HCT116 (cell line): ENCODE results near the gene LRRC74B. TPM values are rescaled to one million over a fixed set of nuclear protein-coding genes. Genes with fewer than 3 reads are reported as not detected.

ENCODE experiments used
- ATAC-seq: fragments of 200-7000 bp; cut with Tn5 transposase; 2 replicates; pipeline ENCODE4 v1.9.1; 2020; ENCODE audit warnings: mild to moderate bottlenecking, moderate library complexity
- BruUV-seq: library from RNA; stranded (reverse); fragments of 400-500 nt; replicated peaks from 2 replicates; lab custom pipeline; 2021; lab: Mats Ljungman, UMichigan
- CTCF ChIA-PET: fragments of 300-600 bp; sonication (Branson Sonifier 250); formaldehyde crosslinking; loops from one replicate; lab custom pipeline; 2021; ENCODE audit warnings: antibody characterized with exemption; lab: Charles Lee
- POLR2A ChIA-PET: fragments of 300-600, 350-600 bp; sonication (Branson Sonifier 250); formaldehyde crosslinking; loops from one replicate; lab custom pipeline; 2021; ENCODE audit warnings: antibody characterized with exemption; lab: Charles Lee
- RAD21 ChIA-PET, 2 experiments: fragments of 300-600 bp; sonication (Branson Sonifier 250); formaldehyde crosslinking; loops; one replicate each; lab custom pipeline; 2023; ENCODE audit warnings: low total read pairs in 2 of 2; ENCODE audit not compliant: uncharacterized antibody in 2 of 2, unreplicated experiment in 2 of 2, low non-redundant PET in 1 of 2; lab: Charles Lee
- DNase-seq: peaks from one replicate; pipeline ENCODE4 v3.0.0-alpha.2; 2010; ENCODE audit warnings: low read depth, low spot score
- H2AFZ ChIP-seq: fragments of 200-600 bp; shearing (Covaris generic), sonication (generic); 2 replicates; pipeline ENCODE4 v1.6.1; 2017; ENCODE audit warnings: low read depth, mixed run types, mixed read lengths, antibody characterized with exemption, low read length; ENCODE audit not compliant: poor library complexity, severe bottlenecking
- H3K27ac ChIP-seq: 2 replicates; pipeline ENCODE4 v1.5.1; 2012; ENCODE audit warnings: low read depth, low read length
- H3K27me3 ChIP-seq: fragments of 200-600 bp; sonication (generic); 2 replicates; pipeline ENCODE4 v1.6.1; 2016; ENCODE audit warnings: mixed run types, low read length, mixed read lengths; ENCODE audit not compliant: insufficient read depth
- H3K36me3 ChIP-seq, 2 experiments: fragments of 200-500 bp in 1 of 2; fragments of 200-600 bp in 1 of 2; sonication (Bioruptor generic) in 1 of 2; sonication (generic) in 1 of 2; 2 replicates each; pipeline versions ENCODE4 v1.5.1 to v1.6.1; 2014 to 2016; ENCODE audit warnings: low read length in 2 of 2, inconsistent platforms in 1 of 2, mixed read lengths in 1 of 2, mixed run types in 1 of 2; ENCODE audit not compliant: insufficient read depth in 2 of 2, control insufficient read depth in 1 of 2
- H3K4me1 ChIP-seq, 2 experiments: fragments of 200-600 bp in 1 of 2; sonication (generic) in 1 of 2; 2 replicates each; pipeline versions ENCODE4 v1.5.1 to v1.6.1; 2012 to 2017; ENCODE audit warnings: low read length in 2 of 2, inconsistent platforms in 1 of 2, mild to moderate bottlenecking in 1 of 2, mixed read lengths in 1 of 2, mixed run types in 1 of 2, moderate library complexity in 1 of 2; ENCODE audit not compliant: insufficient read depth in 2 of 2, control insufficient read depth in 1 of 2
- H3K4me2 ChIP-seq: fragments of 200-600 bp; sonication (generic); 2 replicates; pipeline ENCODE4 v1.6.1; 2017; ENCODE audit warnings: mixed run types, low read length, mixed read lengths
- H3K4me3 ChIP-seq, 2 experiments: fragments of 200-600 bp in 1 of 2; sonication (generic) in 1 of 2; replicated peaks in 1 of 2; 2 replicates each; pipeline ENCODE4 v1.5.1; 2011 to 2016; ENCODE audit warnings: low read length in 2 of 2, control low read depth in 1 of 2, low read depth in 1 of 2, mild to moderate bottlenecking in 1 of 2, mixed read lengths in 1 of 2, mixed run types in 1 of 2
- H3K79me2 ChIP-seq: fragments of 200-600 bp; sonication (generic); 2 replicates; pipeline ENCODE4 v1.6.1; 2017; ENCODE audit warnings: mild to moderate bottlenecking, mixed run types, low read length, moderate library complexity, mixed read lengths; ENCODE audit not compliant: insufficient read depth
- H3K9ac ChIP-seq: fragments of 200-600 bp; sonication (generic); 2 replicates; pipeline ENCODE4 v1.6.1; 2016; ENCODE audit warnings: low read length, mixed read lengths
- H3K9me2 ChIP-seq: fragments of 200-600 bp; sonication (generic), shearing (Covaris generic); 2 replicates; pipeline ENCODE4 v1.6.1; 2017; ENCODE audit warnings: mixed run types, mild to moderate bottlenecking, moderate library complexity; ENCODE audit not compliant: insufficient read depth
- H3K9me3 ChIP-seq, 2 experiments: fragments of 200-500 bp in 1 of 2; fragments of 200-600 bp in 1 of 2; sonication (Bioruptor generic) in 1 of 2; sonication (generic) in 1 of 2; 2 replicates each; pipeline ENCODE4 v1.6.1; 2014 to 2017; ENCODE audit warnings: low read length in 2 of 2, mixed read lengths in 2 of 2, inconsistent platforms in 1 of 2, low read depth in 1 of 2, mild to moderate bottlenecking in 1 of 2, mixed run types in 1 of 2, moderate library complexity in 1 of 2; ENCODE audit not compliant: control insufficient read depth in 1 of 2, insufficient read depth in 1 of 2
- H4K20me1 ChIP-seq: fragments of 200-600 bp; sonication (generic), shearing (Covaris generic); 2 replicates; pipeline ENCODE4 v1.6.1; 2017; ENCODE audit warnings: mixed run types, mild to moderate bottlenecking, moderate library complexity; ENCODE audit not compliant: insufficient read depth
- ATF3 ChIP-seq: IDR thresholded peaks from 2 replicates; pipeline ENCODE4 v1.6.1; 2012
- CEBPB ChIP-seq: IDR thresholded peaks from 2 replicates; pipeline ENCODE4 v1.6.1; 2012; ENCODE audit warnings: low read depth
- CTCF ChIP-seq, 3 experiments: fragments of 200-600 bp in 1 of 3; sonication (generic) in 1 of 3; IDR thresholded peaks in 2 of 3; conservative IDR thresholded peaks in 1 of 3; 2 replicates each; pipeline ENCODE4 v1.5.1; 2012 to 2017; ENCODE audit warnings: low read depth in 2 of 3, low read length in 2 of 3, antibody characterized with exemption in 1 of 3, borderline replicate concordance in 1 of 3, control low read depth in 1 of 3, mild to moderate bottlenecking in 1 of 3, mixed read lengths in 1 of 3, mixed run types in 1 of 3, moderate library complexity in 1 of 3; ENCODE audit not compliant: insufficient read depth in 1 of 3
- EGR1 ChIP-seq: IDR thresholded peaks from 2 replicates; pipeline ENCODE4 v1.6.1; 2012; ENCODE audit warnings: low read depth
- EZH2 ChIP-seq: fragments of 200-600 bp; sonication (generic); IDR thresholded peaks from 2 replicates; pipeline ENCODE4 v1.6.1; 2017; ENCODE audit warnings: antibody characterized with exemption, mixed run types
- EZH2phosphoT487 ChIP-seq: fragments of 200-600 bp; IDR thresholded peaks from 2 replicates; pipeline ENCODE4 v1.6.1; 2018; ENCODE audit warnings: antibody characterized with exemption, borderline replicate concordance
- FOSL1 ChIP-seq: IDR thresholded peaks from 2 replicates; pipeline ENCODE4 v1.6.1; 2012; ENCODE audit warnings: low read depth
- JUND ChIP-seq: IDR thresholded peaks from 2 replicates; pipeline ENCODE4 v1.6.1; 2012
- MAX ChIP-seq: IDR thresholded peaks from 2 replicates; pipeline ENCODE4 v1.6.1; 2012
- POLR2A ChIP-seq: IDR thresholded peaks from 2 replicates; pipeline ENCODE4 v1.7.0; 2011; ENCODE audit warnings: borderline replicate concordance; ENCODE audit not compliant: insufficient read depth, insufficient read length; ENCODE audit errors: extremely low read depth
- POLR2AphosphoS5 ChIP-seq: IDR thresholded peaks from 2 replicates; pipeline ENCODE4 v1.6.1; 2011; ENCODE audit warnings: mild to moderate bottlenecking, low read depth, low read length, moderate library complexity
- REST ChIP-seq: IDR thresholded peaks from 2 replicates; pipeline ENCODE4 v1.6.1; 2012; ENCODE audit warnings: low read depth
- SP1 ChIP-seq: IDR thresholded peaks from 2 replicates; pipeline ENCODE4 v1.6.1; 2012; ENCODE audit warnings: low read depth
- ZBTB33 ChIP-seq: IDR thresholded peaks from 2 replicates; pipeline ENCODE4 v1.6.1; 2011; ENCODE audit warnings: mild to moderate bottlenecking, low read length, moderate library complexity; ENCODE audit not compliant: insufficient replicate concordance; ENCODE audit errors: extremely low read depth
- ZFX ChIP-seq: fragments of 450-650 bp; IDR thresholded peaks from 2 replicates; pipeline ENCODE4 v1.6.1; 2017
- ZNF274 ChIP-seq: fragments of 200-500 bp; sonication (Bioruptor generic); IDR thresholded peaks from 2 replicates; pipeline ENCODE4 v1.6.1; 2014; ENCODE audit warnings: mild to moderate bottlenecking, low read depth, low read length, inconsistent platforms
- intact Hi-C: fragments of 100-400 bp; cut with micrococcal nuclease; formaldehyde crosslinking; loops from 2 replicates; pipeline ENCODE4 v1.10.0; 2022
- total RNA-seq: library from RNA; stranded (reverse); gene quantifications from one replicate; pipeline ENCODE4 v1.2.1, GENCODE V29; 2021; ENCODE audit not compliant: unreplicated experiment

LRRC74B gene
- total RNA-seq, 1 experiment from 2014 or later, result not detected

GRCh38 chr22:21069375-21069774 is 23.6 kb downstream of the LRRC74B start:
- Histone ChIP-seq H3K9me3 (0 out of 4 replicates have a peak, but pooled peaks cover 0 to 4% of the 10 kb centered on the region in 2 experiments), H3K4me2 (no peak overlapping the region), H3K9ac (no peak overlapping the region), H3K9me2 (no peaks in the 10 kb centered on the region), H3K27ac (no peak overlapping the region), H3K36me3 (no peaks in the 10 kb centered on the region), H3K4me3 (no peak overlapping the region), H2AFZ (no peak overlapping the region), H3K27me3 (peaks cover 3% of the 10 kb centered on the region; the same call in 1 of the 2 replicates), H4K20me1 (no peaks in the 10 kb centered on the region), H3K4me1 (peaks cover 0 to 8% of the 10 kb centered on the region in 2 experiments; a peak in 2 of 4 replicates), H3K79me2 (no peaks in the 10 kb centered on the region)
- POLR2A ChIA-PET, result no interaction called here
- CTCF ChIA-PET, result no interaction called here
- ATAC-seq (no peak), DNase-seq (no peak)
- BruUV-seq, result no TSS peak
- RAD21 ChIA-PET, result no interaction called here
- intact Hi-C loops, result no loop called here
- no peak for TF ChIP-seq FOSL1
- no peak for TF ChIP-seq ZFX
- no peak for TF ChIP-seq EZH2phosphoT487
- no peak for TF ChIP-seq ZNF274
- TF ChIP-seq ZBTB33, result no peak
- no peak for TF ChIP-seq CEBPB
- no peak for TF ChIP-seq EZH2
- TF ChIP-seq ATF3, result no peak
- TF ChIP-seq JUND, result no peak
- TF ChIP-seq SP1, result no peak
- TF ChIP-seq MAX, result no peak
- TF ChIP-seq EGR1, result no peak
- TF ChIP-seq POLR2A, result no peak
- no peak for TF ChIP-seq POLR2AphosphoS5
- TF ChIP-seq CTCF (IDR thresholded peaks at IDR 0.05 in 2 of 3, conservative IDR thresholded peaks at IDR 0.05 in 1 of 3; ENCODE audit: borderline replicate concordance in 1 of 3, insufficient read depth in 1 of 3, low read depth in 2 of 3, low read length in 2 of 3), result no peak
- TF ChIP-seq REST, result no peak
